DND-41 (cell line): ENCODE measurements around the gene SLC22A12.

Experiments used
- ATAC-seq: fragments of 200-7000 bp; cut with Tn5 transposase; 3 replicates; pipeline ENCODE4 v1.9.1; 2021; ENCODE audit warnings: low read depth; ENCODE audit not compliant: insufficient read depth
- DNase-seq: peaks from one replicate; pipeline ENCODE4 v3.0.0-alpha.2; 2020
- H2AFZ ChIP-seq: 2 replicates; pipeline ENCODE4 v1.6.0; 2012; ENCODE audit warnings: low read depth, low read length
- H3K27ac ChIP-seq: 2 replicates; pipeline ENCODE4 v1.5.1; 2012; ENCODE audit warnings: low read length, inconsistent platforms
- H3K27me3 ChIP-seq: fragments of 200-600 bp; sonication (generic); 2 replicates; pipeline ENCODE4 v1.6.0; 2012; ENCODE audit warnings: low read length, mild to moderate bottlenecking, inconsistent platforms; ENCODE audit not compliant: insufficient read depth, poor library complexity
- H3K36me3 ChIP-seq: 2 replicates; pipeline ENCODE4 v1.5.1; 2012; ENCODE audit warnings: low read length, inconsistent platforms; ENCODE audit not compliant: insufficient read depth
- H3K4me1 ChIP-seq: 2 replicates; pipeline ENCODE4 v1.5.1; 2012; ENCODE audit warnings: mild to moderate bottlenecking, low read length; ENCODE audit not compliant: insufficient read depth
- H3K4me2 ChIP-seq: 2 replicates; pipeline ENCODE4 v1.6.0; 2012; ENCODE audit warnings: mild to moderate bottlenecking, moderate library complexity, low read length, inconsistent platforms; ENCODE audit not compliant: insufficient read depth
- H3K4me3 ChIP-seq, 2 experiments: fragments of 200-600 bp in 1 of 2; shearing (Covaris generic) in 1 of 2; 2 replicates each; pipeline ENCODE4 v1.5.1; 2012 to 2016; ENCODE audit warnings: inconsistent platforms in 2 of 2, low read length in 2 of 2, mild to moderate bottlenecking in 2 of 2, low read depth in 1 of 2, moderate library complexity in 1 of 2
- H3K79me2 ChIP-seq: 2 replicates; pipeline ENCODE4 v1.6.0; 2012; ENCODE audit warnings: low read length, inconsistent platforms; ENCODE audit not compliant: insufficient read depth
- H3K9ac ChIP-seq: 2 replicates; pipeline ENCODE4 v1.6.0; 2012; ENCODE audit warnings: low read depth, mild to moderate bottlenecking, inconsistent platforms, low read length, moderate library complexity
- H3K9me3 ChIP-seq: 2 replicates; pipeline ENCODE4 v1.5.1; 2012; ENCODE audit warnings: low read length, moderate library complexity, mild to moderate bottlenecking, inconsistent platforms; ENCODE audit not compliant: insufficient read depth, severe bottlenecking
- H4K20me1 ChIP-seq: 2 replicates; pipeline ENCODE4 v1.6.0; 2012; ENCODE audit warnings: low read length; ENCODE audit not compliant: insufficient read depth
- EZH2 ChIP-seq: IDR thresholded peaks from 3 replicates; pipeline ENCODE4 v1.6.1; 2012; ENCODE audit warnings: borderline replicate concordance, low read depth, mild to moderate bottlenecking, moderate library complexity, low read length, inconsistent platforms; ENCODE audit not compliant: severe bottlenecking
- TF ChIP-seq, protein P1 (sequence below): IDR thresholded peaks from 2 replicates; pipeline ENCODE4 v1.5.1; 2012; ENCODE audit warnings: borderline replicate concordance, low read length, moderate library complexity, mild to moderate bottlenecking; ENCODE audit not compliant: poor library complexity, severe bottlenecking; ENCODE audit errors: extremely low read depth

Gene SLC22A12

DNA sequence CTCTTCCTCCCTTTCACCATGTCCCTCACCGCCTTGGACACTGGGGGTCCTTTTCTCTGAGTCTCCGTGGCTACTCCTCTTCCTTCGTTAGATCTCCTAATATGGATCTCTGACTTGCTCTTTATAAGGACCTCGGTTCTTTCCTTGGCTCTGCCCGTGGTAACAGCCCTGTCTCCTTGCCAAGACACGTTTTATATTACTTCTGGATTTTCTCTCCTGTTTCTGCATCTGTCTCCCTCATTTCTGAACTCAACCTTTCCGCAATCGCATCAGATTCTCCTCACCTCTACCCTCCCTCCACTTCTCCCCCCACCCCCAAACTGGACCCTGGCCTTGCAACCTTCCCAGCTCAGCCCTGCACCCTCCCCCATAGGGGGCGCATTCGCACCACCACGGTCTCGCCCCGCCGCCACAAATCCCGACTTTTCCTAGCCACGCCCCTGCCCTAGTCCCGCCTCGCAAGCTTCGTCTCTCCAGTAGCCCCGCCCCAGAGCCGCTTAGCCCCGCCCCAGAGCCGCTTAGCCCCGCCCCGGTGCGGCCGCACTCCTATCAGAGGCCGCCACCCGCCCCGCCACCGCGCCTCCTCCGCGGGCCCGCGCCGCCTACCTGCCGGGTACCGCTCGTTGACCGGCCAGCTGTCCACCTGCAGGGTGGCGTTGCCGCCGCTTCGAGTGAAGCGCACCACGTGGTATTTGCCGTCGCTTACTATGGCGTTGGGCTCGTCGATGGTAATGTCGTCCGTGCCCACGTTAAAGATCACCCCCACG lies 39.0 kb downstream of the SLC22A12 start:
- ATAC-seq (no peak), DNase-seq (no peak)
- Histone ChIP-seq H3K9me3 (no peaks in the 10 kb centered on the region), H3K36me3 (no peaks in the 10 kb centered on the region), H3K9ac (no peak overlapping the region), H2AFZ (no peak overlapping the region), H3K4me1 (no peaks in the 10 kb centered on the region), H3K4me2 (no peak overlapping the region), H3K27me3 (no peaks in the 10 kb centered on the region), H3K4me3 (no peak overlapping the region), H4K20me1 (0 out of 2 replicates have a peak, but pooled peaks cover 3% of the 10 kb centered on the region), H3K79me2 (no peaks in the 10 kb centered on the region), H3K27ac (no peak overlapping the region)
- no peak for TF ChIP-seq EZH2
- TF ChIP-seq, protein P1, sequence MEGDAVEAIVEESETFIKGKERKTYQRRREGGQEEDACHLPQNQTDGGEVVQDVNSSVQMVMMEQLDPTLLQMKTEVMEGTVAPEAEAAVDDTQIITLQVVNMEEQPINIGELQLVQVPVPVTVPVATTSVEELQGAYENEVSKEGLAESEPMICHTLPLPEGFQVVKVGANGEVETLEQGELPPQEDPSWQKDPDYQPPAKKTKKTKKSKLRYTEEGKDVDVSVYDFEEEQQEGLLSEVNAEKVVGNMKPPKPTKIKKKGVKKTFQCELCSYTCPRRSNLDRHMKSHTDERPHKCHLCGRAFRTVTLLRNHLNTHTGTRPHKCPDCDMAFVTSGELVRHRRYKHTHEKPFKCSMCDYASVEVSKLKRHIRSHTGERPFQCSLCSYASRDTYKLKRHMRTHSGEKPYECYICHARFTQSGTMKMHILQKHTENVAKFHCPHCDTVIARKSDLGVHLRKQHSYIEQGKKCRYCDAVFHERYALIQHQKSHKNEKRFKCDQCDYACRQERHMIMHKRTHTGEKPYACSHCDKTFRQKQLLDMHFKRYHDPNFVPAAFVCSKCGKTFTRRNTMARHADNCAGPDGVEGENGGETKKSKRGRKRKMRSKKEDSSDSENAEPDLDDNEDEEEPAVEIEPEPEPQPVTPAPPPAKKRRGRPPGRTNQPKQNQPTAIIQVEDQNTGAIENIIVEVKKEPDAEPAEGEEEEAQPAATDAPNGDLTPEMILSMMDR, result no peak

DNA sequence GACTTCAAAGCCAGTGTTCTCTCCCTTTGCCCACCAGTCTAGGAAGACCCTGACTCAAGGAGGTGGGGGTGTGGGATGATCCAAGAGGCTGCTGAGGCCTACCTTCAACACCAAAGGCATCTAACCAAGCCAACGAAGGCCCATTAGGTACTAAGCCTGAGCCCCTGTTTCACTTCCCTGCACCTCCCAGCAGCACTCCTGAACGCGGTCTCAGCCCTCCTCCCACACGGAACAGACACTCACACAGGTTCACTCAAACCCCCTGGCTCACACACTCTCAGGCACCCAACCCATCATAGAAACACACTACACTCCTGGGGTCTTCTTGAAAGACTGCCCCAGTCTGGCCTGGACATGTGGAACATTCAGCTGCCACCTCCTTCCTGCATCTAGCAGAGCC lies 40.7 kb downstream of the SLC22A12 start:
- Histone ChIP-seq H3K9me3 (no peaks in the 10 kb centered on the region), H4K20me1 (0 out of 2 replicates have a peak, but pooled peaks cover 6% of the 10 kb centered on the region), H3K36me3 (no peaks in the 10 kb centered on the region), H3K4me3 (no peak overlapping the region), H3K4me1 (no peaks in the 10 kb centered on the region), H3K79me2 (no peaks in the 10 kb centered on the region), H2AFZ (no peak overlapping the region), H3K9ac (no peak overlapping the region), H3K27me3 (no peaks in the 10 kb centered on the region), H3K4me2 (no peak overlapping the region), H3K27ac (no peak overlapping the region)
- no peak for TF ChIP-seq EZH2
- TF ChIP-seq, protein P1, result no peak
- no peak for ATAC-seq
- no peak for DNase-seq

DNA sequence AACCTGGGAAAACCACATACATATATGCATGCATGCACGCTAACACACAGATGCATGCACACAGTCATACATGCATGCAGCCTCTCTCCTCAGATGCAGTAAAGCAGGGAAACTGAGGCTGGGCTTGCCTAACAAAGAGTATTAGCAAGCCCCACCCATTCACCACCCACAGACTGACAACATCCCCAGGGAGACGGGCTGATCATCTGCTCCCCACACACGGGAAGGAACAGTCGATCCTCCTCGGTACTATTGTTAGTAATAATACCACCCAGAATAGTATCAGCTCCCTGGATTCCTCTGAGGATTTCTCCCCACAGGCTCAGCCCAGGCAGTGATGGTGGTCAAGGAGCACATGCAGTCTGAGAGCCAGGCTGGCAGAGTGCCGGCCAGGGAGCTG lies 41.2 kb downstream of the SLC22A12 start:
- Histone ChIP-seq H3K9ac (no peak overlapping the region), H3K4me2 (no peak overlapping the region), H3K27ac (no peak overlapping the region), H3K79me2 (no peaks in the 10 kb centered on the region), H3K36me3 (no peaks in the 10 kb centered on the region), H4K20me1 (0 out of 2 replicates have a peak, but pooled peaks cover 6% of the 10 kb centered on the region), H3K4me3 (no peak overlapping the region), H3K4me1 (no peaks in the 10 kb centered on the region), H3K27me3 (no peaks in the 10 kb centered on the region), H3K9me3 (no peaks in the 10 kb centered on the region), H2AFZ (no peak overlapping the region)
- DNase-seq (no peak), ATAC-seq (no peak)
- TF ChIP-seq, protein P1, result no peak
- no peak for TF ChIP-seq EZH2
